ENCODE results near the gene COL21A1.

Gene COL21A1

DNA sequence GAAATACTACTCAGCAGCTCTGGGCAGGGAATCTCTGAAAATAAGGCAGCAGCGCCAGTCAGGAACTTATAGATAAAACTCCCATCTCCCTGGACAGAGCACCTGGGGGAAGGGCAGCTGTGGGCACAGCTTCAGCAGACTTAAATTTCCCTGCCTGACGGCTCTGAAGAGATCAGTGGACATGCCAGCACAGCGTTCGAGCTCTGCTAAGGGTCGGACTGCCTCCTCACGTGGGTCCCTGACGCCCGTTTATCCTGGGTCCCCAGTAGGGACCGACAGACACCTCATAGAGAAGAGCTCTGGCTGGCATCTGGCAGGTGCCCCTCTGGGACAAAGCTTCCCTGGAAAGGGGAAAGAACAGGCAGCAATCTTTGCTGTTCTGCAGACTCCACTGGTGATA is 59.0 kb downstream of the COL21A1 start:
- no peak for DNase-seq (ENCODE audit: low read depth in 2 of 2)

DNA sequence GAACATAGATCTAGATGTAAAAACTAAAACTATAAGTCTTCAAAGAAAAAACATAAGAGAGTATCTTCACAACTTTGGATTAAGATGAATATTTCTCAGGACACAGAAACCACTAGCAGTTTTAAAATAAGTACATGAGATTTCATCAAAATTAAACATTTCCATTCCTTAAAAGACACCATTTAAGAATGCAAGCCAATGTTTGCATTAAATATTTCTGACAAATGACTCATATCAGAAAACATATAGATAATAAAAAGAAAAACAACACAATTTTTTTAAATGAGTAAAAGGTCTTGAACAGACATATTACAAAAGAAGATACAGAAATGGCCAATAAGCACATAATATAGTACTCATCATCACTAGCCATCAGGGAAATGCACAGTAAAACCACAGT is 59.7 kb downstream of the COL21A1 start:
- no peak for DNase-seq (ENCODE audit: low read depth in 2 of 2)

DNA sequence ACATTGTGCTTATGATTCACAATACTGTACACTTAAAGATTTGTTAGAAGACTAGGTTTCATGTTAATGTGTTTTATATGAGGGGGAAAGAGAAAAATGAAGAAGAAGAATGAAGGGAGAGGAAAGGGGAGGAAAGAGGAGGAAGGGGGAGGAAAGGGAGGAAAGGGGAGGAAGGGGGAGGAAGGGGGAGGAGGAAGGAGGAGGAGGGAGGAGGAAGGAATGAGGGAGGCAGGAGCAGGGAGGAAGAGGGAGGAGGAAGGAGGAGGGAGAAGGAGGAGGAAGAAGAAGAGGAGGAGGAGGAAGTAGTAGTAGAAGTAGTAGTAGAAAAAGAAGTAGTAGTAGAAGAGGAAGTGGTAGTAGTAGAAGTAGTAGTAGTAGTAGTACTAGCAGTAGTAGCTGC is 70.6 kb downstream of the COL21A1 start:
- DNase-seq (ENCODE audit: low read depth in 2 of 2) = no peak

DNA sequence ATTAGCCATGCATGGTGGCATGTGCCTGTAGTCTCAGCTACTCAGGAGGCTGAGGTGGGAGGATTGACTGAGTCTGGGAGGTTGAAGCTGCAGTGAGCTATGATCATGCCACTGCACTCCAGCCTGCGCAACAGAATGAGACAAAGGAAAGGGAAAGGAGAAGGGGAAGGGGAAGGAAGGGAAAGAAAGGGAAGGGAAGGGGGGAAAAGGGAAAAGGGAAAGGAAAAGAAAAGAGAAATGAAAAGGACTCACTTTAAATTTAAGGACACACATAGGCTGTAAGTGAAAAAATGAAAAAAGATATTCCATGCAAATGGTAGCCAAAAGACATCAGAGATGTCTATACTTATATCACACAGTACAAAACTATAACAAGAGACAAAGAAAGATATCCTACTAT is 74.2 kb downstream of the COL21A1 start:
- no peak for DNase-seq (ENCODE audit: low read depth in 2 of 2)

DNA sequence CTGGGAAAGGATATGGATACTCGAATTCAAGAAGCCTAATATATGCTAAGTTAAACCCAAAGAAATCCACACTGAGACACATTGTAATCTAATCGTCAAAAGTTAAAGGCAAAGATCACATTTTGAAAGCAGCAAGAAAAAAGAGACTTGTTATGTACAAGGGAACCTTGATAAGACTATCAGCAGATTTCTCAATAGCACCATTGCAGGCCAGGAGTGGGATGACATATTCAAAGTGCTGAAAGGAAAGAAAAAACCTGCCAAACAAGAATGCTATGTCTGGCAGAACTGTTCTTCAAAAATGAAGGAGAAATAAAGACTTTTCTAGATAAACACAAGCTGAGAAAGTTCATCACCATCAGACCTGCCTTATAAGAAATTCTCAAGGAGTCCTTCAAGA is 75.2 kb downstream of the COL21A1 start:
- DNase-seq (ENCODE audit: low read depth in 2 of 2) = no peak

DNA sequence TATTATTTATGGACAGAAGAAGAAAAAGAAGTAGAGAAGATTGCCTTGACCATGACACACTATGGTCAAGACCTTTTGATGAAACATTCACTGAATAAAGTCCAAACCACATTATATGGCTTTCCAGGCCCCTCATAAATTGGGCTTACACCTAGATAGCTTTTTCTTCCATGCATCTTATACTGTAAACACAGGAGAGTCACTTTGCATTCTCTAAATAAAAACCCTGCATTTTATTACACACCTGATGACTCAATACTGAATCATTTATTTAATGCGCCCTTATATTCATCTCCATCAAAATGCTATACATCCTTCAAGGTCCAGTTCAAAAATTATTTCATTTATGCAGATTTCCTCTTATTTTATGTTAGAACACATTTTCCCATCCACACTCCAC is 78.0 kb downstream of the COL21A1 start:
- DNase-seq (ENCODE audit: low read depth in 2 of 2) = no peak

DNA sequence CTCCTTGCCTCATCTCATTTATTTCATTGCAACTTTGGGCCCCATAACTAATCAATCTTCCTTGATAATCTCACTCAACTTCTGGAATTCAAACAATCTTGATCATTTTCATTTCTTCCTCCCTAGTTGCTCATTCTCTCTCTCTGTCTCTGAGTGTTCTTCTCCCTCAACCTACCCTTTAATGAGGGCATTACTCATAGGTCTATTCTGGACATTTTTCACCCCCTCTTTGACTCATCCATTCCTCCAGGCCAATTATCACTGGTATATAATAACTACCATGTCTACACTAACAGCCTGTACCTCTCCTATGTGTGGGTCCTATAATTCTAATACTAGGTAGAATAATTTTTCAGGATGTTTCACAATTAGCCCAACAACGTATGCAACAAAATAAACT is 78.8 kb downstream of the COL21A1 start:
- DNase-seq (ENCODE audit: low read depth in 2 of 2) = no peak

DNA sequence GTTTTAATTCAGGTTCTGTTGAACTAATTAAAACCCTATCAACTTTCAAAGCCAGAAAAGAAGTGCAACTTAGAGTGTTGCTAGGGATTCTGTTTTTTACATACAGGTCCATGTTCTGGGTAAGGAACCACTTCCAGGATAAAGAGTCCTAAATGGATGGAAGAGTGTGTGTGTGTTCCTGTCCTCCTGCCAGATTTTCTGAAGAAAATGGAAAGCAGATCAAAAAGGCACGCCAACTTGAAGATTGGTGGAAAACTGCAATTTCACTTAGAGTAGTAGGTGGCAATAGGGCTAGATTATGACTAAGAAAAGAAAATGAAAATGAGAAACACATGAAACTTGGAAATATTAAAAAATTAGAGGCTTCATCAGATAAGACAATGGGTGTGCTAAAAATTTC is 85.3 kb downstream of the COL21A1 start:
- no peak for DNase-seq (ENCODE audit: low read depth in 2 of 2)

DNA sequence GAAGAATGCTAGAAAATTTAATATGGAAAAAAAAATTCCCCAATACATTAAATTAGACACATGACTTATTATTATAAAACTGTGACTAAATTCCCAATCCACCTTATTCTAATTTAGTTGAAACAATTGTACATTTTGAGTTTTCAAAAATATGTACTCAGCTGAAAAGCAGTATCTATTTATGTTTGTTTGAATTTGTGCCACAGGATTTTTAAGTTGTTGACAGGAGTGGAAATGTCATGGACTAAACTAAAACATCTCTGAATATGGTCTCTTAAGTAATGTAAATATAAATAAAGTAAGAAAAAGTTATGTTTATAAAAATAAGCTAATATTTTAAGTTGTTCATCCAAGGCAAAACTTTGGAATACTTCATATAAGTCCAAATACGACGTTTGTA is 86.9 kb downstream of the COL21A1 start:
- no peak for DNase-seq (ENCODE audit: low read depth in 2 of 2)

DNA sequence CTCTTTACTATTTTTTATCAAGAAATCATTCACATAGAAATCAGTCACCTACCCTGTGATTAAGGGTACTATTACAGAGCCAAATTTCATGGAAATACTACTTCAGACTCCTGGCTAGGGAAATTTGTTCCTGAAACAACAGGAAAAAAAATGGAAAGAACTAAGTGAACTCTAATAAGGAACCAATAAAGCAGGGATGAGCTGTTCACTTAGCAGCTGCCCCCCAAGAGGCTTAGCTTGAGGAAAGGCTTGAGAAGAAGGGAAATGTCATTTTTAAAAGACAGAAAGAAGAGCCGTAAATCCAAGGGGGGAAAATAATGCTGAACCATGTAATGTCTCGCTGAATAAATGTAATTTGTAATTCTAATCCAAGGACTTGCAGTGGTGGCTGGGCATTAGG is 88.8 kb downstream of the COL21A1 start:
- DNase-seq (ENCODE audit: low read depth in 2 of 2) = no peak

DNA sequence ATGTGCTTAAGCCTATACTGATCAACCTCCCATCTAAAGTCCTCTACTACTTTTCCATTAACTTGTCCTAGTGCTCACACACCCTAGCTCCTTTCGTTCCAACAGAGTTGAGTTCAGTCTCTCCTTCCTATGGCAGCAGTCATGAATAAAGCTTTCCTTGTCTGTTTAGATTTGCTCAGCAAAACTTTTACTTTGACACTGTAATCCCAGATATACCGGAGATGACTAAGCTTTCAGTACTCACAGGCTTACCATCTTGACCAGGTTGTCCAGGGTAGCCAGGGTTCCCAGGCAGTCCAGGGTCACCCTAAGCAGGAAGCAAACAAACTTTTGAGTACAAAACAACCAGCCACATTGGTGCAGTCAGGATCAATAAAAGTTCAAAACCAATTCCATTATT is 90.7 kb downstream of the COL21A1 start:
- no peak for DNase-seq (ENCODE audit: low read depth in 2 of 2)

DNA sequence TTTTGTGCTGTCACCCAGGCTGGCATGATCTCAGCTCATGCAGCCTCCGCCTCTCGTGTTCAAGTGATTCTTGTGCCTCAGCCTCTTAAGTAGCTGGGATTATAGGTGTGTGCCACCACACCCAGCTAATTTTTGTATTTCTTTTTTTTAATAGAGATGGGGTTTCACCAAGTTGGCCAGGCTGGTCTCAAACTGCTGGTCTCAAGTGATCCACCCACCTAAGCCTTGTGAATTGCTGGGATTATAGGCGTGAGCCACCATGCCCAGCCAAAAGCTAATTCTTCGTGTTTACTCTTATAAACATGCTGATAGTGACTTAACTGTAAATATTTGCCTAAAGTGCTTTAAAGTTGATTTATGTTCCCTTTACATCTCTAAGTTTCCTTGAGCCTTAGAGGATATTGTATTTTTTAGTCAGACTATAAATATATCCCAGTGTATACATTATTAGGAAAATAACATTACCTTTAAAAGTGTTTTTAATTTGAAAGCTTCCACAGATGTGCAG is 91.7 kb downstream of the COL21A1 start:
- no peak for DNase-seq (ENCODE audit: low read depth in 2 of 2)

DNA sequence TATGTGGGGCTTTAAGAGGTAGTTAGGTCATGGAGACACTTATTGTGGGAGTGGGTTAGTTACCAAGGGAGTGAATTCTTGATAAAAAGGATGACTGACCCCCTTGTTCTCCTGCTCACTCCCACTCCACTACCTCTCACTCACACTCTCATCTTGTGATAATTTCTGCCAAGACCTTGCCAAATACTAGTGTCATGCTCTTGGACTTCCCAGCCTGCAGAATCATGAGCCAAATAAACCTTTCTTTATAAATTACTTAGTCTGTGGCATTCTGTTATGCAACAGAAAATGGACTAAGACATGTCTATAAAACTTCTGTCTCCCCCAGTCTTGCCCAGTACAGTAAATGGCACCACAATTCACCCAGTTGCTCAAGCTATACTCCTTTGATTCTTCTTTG is 93.3 kb downstream of the COL21A1 start:
- DNase-seq (ENCODE audit: low read depth in 2 of 2) = no peak

DNA sequence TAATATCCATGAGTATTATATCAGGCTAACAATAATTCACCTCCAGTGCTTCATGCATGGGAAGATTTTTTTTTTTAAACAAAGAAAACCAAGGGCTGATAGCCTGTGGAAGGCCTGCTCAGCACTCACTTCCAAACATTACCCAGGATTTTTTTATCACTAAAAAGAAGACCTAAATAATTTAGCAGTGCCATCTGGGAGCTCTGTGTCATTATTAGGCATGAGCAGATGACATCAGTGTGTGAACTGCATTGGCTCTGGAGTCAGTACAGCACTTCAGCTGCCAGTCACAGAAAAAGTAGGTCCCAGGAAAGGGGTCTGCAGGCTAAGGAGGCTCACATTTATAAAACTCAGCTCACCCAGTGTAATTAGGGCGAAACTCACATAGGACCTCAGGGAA is 94.8 kb downstream of the COL21A1 start:
- DNase-seq (ENCODE audit: low read depth in 2 of 2) = no peak

DNA sequence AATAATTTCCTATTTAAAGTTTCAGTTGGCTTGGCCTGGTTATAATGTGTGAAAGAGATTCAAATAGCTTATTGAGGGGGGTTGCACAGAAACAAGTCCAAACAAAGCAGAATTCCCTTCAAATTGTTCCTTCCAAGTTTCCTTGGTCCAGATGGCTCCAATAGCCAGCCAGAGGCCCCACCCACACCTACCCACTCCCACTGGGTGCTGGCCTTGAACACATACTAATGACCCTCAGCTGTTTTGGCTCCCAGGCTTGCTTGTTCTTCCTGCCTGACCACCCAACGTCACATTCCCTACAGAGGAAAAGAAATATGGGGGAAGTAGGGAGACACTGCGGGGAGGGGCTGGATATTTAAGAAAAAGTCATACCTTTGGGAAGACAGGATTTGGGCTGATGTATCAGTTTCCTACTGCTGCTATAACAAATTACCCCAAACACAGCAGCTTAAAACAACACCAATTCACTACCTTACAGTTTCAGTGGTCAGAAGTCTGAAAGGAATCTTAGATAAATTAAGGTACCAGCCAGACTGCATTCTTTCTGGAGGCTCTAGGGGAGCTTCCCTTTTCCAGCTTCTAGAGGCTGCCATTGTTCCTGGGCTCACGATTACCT is 95.7 kb downstream of the COL21A1 start:
- DNase-seq (ENCODE audit: low read depth in 2 of 2) = no peak

DNA sequence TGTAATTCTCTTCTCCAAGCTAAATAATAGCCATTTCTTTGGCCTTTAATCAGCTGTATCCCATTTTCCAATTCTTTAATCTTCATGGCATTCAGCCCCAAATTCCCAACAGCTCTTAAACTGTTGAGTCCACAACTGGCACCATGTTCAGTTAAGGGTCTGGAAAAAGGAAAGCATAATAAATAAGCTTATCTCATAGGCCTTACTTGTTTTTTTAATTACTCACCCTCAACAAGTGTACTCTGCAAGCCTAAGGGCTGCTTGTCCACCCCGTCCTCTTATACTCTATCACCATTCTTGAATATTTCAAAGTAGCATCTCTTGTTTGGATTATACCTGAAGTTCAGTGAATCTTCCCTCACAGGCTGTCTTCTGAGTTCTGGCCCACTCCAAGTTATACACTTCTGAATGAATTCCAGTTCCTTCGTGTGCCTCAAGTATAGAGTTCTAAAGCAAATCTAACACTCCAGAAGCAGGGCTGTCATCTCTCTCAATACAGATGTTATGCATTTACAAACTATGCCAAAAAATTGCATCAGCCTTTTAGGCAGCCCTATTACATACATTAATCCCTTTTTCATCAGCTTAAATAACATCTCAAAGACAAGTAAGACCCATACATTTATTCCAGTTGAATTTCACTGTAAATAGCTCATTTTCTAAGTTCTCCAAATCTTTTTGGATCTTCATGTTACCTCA is 98.7 kb downstream of the COL21A1 start:
- DNase-seq (ENCODE audit: low read depth in 2 of 2) = no peak

DNA sequence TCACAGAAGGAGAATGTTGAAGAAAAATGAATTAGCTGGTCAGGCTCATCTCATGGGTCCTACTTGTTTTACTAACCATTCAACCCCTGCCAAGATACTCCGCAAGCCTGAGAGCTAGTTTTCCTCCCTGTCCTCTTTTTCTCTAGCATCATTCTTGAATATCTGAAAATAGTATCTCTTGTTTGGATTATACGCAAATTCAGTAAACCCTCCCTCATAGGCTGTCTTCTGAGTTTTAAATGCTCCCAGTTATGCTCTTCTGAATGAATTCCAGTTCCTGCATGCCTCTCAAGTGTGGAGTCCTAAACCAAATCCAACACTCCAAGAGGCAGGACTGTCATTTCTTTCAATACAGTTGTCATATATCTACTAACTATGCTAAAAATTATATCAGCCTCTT is 99.6 kb downstream of the COL21A1 start:
- no peak for DNase-seq (ENCODE audit: low read depth in 2 of 2)

DNA sequence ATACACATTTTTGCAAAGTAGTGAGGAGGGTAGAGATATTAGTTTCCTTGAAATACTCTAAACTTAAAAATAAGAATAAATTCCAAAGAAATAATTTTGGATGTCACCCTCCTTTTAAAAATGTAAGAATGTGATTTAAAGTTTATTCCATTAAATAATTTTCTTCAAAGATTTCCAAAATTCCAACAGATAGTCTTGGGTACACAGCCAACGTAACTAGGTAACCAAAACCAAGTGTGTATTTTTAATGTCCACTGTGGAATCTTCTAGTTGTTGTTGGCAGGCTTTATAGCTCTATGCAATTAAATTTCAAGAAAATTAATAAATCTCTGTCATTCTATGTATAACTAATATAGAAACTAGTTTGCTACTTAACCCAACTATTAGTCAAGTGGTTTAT is 101.3 kb downstream of the COL21A1 start:
- no peak for DNase-seq (ENCODE audit: low read depth in 2 of 2)

DNA sequence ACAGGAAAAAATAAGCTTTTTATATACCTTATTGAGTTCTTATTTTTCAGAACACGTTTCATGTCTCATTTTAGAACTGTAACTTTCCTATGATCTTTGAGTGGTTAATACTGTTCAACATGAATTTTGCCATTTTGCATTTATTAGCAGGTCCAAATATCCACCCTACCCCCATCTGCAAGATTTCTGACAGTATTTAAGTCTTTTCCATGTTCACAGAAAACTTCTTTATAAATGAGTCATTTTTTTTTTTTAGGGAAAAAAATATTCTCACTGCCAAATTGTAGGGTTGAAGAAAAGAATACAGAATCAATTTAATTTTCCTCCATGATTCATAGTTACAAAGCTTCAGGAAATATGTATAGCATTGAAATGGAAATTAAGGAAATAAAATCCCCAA is 101.8 kb downstream of the COL21A1 start:
- DNase-seq (ENCODE audit: low read depth in 2 of 2) = no peak

DNA sequence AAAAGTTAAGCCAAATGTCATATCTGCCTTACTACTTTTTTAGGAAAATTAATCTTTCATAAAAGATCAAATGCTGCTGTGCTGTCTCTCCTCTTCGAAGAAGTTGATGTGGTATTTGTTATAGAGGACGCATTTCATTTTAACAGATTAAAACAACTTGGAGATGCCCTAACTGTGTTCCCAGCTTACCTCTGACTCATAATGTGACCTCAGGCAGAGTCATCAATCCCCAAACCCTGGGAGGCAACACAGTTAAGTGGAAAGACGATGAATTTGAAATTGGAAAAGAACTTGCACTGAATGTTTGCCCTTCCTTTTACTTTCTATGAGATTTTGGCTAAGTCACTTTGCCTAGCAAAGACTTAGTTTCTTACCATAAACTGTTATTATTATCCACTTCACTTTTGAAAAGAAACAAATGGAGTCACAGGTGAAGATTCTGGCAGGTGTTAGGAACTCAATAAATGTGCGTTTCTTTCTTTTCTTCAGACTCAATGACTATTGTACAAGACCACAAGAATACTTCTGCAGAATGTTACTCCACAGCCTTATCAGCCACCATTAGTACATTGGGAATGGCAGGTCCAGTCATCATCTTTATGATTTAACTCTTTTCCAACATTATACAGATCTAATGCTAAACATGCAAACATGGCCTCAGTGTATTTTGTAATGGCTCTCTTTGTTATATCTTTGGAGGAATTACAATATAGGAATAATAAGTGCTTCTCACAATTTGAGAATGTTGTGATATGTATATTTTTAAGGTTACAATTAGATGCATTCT is 102.6 kb downstream of the COL21A1 start:
- DNase-seq (ENCODE audit: low read depth in 2 of 2) = no peak

DNA sequence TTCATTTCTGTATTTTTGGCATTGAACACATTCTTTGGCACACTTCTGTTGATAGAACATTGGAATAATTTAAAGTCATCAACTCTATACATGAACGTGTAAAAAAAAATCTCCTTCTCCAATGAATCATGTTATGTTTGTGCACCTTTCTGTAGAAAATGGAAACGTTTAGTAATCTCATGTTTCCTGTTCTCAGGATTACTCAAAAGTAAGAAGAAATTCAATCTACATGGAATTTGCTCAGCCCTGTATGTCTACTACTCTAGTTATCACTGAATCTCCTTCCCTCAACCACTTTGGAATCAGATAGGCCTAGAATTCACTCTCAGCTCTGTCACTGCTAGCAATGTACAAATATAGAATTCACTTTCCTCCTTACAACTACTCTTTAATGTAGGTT is 103.6 kb downstream of the COL21A1 start:
- no peak for DNase-seq (ENCODE audit: low read depth in 2 of 2)

DNA sequence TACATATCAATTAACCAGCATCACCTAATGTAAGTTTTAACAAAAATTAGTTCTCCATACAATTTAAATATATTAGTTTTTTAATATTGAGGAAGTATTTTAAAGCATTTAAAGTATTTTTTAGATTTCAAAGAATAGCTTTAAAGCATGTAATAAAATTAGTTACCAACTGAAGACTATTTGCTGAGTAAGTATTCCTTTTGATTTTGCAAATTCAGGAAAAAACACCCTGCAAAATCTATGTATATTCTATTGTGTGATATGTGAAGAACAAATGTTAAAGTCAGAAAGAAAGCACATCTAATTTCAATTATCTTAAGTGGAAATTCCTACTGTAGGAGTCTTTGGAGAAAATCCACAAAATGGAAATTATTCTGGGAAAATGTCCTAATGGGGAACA is 107.3 kb downstream of the COL21A1 start:
- DNase-seq (ENCODE audit: low read depth in 2 of 2) = no peak

DNA sequence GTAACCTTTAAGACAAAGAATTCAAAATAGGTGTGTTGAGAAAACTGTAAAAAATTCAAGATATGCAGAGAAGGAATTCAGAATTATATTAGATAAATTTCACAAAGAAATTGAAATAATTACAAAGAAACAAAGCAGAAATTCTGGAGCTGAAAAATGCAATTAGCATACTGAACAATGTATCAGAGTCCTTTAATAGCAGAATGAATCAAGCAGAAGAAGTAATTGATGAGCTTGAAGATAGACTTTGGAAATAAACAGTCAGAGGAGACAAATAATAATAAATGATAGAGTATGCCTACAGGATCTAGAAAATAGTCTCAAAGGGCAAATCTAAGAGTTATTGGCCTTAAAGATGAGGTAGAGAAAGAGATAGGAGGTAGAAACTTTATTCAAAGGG is 131.7 kb downstream of the COL21A1 start:
- no peak for DNase-seq (ENCODE audit: low read depth in 2 of 2)
